GM18873 (cell line): Measurements from ENCODE around the gene SORCS2.
"Not testable (repeated sequence)": the region's sequence is repeated elsewhere in the genome, so short reads cannot be mapped to it uniquely, and the experiment has no call there.

Source experiments
- ATAC-seq: cut with Tn5 transposase; IDR thresholded peaks from one replicate; pipeline ENCODE4 v1.9.1; 2021; ENCODE audit warnings: mild to moderate bottlenecking, moderate library complexity, moderate number of reproducible peaks; ENCODE audit not compliant: unreplicated experiment, low FRiP score

Gene SORCS2

DNA sequence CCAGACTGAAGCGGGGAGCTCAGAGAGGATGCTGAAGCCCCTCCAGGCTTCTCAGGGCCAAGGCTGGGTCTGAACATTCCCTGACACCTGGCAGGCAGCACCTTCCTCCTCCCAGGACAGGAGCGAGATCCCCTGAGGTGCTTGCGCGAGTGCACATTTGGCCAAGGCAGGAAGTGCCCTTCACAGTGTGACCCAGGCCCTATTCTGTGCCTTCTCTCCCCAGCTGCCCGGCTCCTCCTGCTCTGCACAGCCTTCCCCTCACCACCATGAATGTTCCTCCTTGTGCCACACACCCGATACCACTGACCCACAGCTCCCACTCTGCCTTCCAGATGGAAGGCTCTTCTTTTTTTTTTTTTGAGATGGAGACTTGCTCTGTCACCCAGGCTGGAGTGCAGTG, 259.5 kb downstream of the SORCS2 start:
- ATAC-seq = no peak

DNA sequence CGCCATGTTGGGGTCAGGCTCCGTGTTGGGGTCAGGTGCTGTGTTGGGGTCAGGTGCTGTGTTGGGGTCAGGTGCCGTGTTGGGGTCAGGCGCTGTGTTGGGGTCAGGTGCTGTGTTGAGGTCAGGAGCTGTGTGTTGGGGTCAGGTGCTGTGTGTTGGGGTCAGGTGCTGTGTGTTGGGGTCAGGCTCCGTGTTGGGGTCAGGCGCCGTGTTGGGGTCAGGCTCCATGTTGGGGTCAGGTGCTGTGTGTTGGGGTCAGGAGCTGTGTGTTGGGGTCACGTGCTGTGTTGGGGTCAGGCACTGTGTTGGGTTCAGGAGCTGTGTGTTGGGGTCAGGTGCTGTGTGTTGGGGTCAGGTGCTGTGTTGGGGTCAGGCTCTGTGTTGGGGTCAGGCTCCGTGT, 260.5 kb downstream of the SORCS2 start:
- not testable (repeated sequence) for ATAC-seq

DNA sequence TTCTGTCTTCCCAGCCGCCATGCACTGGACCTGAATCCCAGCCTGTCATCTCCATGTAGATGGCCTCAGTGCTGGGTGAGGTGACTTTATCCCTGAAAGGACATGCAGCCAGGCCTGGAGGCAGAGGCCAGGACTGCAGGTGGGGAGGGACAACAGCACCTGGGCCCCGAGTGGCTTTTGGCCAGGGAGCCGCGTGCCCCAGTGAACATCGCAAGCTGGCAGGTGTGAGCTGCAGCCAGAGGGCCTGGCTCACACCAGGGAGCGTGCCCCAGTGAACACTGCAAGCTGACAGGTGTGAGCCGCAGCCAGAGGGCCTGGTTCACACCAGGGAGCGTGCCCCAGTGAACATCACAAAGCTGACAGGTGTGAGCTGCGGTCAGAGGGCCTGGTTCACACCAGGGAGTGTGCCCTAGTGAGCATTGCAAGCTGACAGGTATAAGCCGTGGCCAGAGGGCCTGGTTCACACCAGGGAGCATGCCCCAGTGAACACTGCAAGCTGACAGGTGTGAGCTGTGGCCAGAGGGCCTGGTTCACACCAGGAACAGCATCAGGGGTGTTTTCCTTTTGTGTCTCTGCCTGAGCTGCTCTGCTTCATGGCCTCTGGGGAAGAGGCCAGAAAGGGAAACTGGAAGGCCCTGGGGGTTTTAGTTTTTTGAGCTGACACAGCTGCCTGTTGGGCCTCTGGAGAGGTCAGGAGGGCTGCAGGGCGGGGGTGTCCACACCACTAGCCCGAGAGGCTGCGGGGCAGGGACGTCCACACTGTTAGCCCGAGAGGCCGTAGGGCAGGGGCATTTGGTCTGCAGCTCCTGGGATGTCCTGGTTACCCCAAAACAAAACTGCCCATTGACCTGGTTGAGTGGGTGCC, 265.1 kb downstream of the SORCS2 start:
- no peak for ATAC-seq

DNA sequence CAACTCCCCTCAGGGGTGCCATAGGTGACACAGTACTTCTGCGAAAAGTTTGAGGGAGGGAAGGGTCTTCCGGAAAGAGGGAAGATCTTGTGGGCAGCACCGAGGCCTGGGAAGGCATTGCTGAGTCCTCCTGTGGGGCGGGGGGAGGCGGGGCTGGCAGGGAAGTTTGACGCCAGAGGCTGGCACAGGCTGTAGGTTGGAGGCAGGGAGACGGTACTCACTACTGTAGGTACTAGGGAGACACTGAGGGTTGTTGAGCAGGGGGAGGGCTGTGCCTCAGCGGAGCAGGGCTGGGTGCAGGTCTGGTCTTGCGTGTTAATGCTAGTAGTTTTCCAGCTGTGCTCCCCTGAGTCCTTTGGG, 265.7 kb downstream of the SORCS2 start:
- ATAC-seq = no peak

DNA sequence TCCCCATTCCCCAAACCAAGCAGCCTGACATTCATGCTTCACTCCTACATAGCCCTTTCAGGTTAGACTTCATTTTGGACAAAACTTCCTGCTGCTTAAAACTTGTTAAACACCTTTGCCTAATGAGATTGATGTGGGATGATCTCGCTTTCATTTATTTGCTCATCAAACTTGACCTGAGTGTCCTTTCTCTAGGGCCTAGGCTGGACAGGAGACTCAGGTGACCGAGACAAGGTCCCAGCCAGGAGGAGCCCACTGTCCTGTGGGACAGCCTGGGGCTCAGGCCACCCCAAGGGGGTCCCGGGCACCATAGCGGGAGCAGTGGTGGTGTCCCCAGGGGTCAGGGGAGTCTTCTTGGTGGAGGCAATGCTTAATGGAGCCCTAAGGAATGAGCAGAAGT, 266.1 kb downstream of the SORCS2 start:
- no peak for ATAC-seq

DNA sequence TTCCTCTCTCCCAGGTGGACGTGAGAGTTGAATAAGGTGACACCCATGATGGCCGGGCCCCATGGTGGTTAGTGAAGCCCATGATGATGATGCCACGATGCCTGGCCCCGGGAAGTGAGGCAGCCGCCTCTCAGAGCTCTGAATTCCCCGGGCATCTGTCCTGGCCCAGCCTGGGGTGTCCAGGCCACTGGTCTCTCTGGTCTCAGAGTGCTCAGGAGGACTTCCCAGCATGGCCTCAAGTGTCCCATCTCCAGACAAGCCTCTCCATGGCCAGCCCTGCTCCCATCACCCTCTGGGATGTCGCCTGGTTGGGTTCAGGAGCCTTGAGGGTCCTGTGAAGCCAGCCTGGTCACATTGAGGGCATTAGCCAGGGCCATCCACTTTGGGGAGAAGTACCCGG, 267.1 kb downstream of the SORCS2 start:
- ATAC-seq = no peak

DNA sequence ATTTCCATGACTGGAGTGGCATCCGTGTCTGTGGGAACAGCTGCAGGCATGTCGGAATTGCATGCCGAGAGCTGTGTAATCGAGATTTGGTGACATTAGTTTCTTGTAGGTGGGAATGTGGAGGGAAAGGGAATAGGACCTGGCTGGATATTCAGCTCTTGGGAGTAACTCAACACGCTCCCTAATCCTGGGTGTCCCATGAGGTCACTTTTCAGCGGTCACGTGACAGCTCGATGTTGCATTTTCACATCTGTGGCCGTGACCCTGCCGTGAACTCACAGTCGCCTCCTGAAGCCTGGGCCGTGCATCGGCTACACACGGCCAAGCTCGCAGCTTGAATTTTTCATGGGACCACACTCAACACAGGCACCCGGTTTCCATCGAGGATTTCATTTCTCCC, 268.2 kb downstream of the SORCS2 start:
- ATAC-seq = no peak

DNA sequence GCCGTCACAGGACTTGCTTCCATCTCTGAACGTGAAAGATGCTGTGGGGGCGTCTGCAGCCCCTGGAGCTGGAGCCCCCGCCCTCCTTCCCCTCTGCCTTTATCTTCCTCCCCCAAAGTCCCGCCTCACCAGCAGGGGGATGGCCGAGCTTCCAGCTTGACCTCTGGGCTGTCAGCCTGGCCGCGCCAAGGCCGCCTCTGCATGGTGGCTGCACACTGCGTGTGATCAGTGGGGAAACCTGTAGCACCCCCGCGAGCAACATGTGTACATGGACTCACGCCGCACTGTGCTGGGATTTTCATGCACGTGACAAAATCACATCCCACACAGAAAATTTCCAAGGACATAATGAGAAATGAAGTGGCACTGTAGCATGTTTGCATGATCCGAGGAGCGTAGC, 268.9 kb downstream of the SORCS2 start:
- no peak for ATAC-seq

DNA sequence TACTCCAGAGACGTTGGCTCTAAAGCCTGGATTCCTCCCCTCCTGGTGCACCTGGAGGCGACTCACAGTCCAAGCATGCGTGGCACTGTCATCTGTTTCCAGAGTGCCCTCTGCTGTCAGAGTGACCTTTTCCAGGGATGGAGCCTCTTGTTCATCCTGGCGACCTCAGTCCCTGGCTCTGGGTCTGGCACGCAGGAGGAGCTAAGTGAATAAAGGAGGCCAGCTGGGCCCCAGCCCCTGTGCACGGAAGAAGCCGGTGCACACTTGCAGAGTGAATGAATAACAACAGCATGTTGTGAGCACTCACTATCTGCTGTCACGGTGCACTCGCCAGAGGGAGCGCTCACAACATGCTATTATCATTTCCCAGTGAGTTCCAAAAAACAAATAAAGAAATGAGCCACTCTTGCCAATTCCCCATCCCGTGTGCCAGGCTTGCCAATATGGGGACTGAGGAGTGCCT, 270.2 kb downstream of the SORCS2 start:
- no peak for ATAC-seq

DNA sequence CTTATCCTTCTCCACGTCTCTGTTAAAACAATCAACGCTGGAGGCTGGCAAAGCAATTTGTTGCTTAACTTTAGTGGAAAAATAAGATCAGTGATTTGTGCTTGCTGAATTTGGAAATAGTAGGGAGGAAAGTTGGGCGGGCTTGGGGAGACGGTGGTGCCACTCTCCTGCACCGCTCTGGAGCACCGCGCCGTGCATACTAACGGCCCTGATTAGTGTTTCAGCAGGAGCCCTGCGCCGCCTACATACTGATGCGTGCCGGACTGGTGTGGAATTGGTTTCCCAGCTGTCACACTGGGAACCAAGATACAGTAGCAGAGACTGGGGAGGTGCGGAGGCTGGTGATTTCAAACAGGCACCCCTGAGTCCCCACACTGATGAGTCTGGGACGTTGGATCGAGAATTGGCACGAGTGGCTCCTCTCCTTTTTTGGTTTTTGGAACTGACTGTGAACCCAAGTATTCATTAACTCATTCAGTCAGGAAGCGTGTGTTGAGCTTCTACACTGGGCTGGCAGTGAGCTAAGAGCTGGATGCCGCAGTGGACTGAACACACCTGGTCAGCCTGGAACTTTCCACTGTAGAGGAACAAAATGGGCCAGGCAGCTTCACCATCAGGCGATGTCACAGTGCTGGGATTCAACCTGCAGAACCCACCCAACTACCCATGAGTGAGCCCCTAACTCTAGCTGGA, 271.4 kb downstream of the SORCS2 start:
- ATAC-seq = no peak

DNA sequence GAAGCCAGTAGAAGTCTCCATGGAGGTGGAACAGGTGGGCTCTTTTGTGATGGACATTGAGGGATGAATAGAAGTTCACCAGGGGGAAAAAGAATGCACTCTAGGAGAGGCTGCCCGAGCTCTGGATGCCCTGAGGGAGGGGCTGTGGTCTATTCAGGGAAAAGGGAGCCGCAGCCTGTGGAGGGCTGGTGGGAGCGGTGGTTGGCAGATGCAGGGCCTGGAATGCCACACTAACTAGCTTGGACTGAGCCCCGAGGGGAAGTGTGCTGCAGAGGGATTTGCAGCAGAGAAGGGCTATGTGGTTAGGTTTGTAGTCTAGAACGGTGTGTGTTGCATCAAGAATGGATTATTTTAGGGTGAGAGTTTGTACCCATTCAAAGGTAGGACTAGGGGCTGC, 271.9 kb downstream of the SORCS2 start:
- ATAC-seq = no peak

DNA sequence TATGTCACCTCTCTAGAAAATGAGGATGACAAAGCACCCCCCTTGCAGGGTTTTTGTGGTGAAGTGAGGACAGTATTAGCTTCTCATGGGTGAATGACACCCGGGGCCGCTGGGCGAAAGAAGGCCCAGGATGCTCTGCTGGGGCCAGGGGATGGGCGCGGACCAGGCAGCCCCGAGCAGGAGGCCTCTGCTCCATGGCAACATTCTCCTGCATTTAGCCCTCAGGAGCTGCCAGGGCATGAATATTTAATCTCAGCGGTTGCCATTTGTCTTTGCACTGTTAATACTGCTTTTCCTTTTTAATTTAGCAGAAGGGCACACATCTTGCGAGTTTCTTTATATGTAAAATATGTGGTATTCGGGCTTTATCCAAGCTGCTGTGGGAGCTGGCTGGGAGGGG, 272.7 kb downstream of the SORCS2 start:
- no peak for ATAC-seq

DNA sequence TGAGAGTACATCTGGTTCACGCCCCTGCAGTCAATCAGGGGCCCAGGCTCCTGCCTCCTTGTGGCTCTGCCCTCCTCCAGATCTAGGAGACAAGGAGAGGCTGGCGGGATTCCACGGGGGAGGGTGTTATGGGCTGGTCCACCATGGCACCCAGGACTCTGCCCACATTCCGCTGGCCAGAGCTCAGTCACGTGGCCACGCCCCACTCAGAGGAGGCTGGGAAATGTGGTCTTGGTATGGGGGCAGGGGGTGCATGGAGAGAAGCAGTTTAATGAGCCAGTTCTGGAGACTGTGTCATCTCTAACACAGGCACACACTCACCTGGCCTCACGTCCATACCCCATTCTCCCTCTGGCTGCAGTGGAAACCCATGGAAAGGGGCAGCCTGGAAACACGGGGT, 273.9 kb downstream of the SORCS2 start:
- ATAC-seq = no peak

DNA sequence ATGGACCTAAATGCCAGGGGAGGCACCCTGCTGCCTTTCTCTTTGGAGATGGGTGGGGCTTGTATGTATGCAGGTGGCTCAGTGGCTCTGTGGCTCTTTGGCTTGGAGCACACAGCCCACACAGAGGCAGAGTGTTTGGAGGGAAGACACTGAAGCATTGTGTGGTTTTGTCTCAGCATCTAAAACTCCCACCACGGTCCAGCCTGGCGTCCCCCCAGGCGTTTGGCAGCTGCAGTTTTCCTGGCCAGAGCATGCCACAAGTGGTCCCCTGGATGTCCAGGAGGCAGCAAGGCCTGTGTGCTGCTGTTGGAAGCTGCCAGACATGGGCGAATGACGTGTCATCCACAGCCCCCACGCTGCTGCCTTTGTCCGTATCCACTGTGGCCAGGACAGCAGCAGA, 274.6 kb downstream of the SORCS2 start:
- ATAC-seq = no peak

DNA sequence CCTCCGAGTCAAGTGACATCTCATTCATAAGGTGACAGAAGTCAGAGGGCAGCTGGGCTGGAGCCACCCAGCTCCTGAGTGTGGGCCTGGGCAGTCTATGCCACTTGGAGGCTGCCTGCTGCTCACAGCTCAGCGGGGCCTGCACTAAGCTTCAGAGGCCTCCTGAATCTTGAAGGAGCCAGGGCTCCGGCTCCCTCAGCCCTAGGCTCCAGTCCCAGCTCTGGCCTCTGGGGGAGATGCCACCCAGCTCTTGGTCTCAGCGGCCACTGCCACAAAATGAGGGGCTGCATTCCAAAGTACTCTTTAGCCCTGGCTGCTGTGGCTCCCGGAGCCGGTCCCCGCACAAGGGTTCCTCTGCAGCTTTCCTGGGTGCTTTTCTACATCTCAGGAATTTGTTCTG, 275.1 kb downstream of the SORCS2 start:
- no peak for ATAC-seq

DNA sequence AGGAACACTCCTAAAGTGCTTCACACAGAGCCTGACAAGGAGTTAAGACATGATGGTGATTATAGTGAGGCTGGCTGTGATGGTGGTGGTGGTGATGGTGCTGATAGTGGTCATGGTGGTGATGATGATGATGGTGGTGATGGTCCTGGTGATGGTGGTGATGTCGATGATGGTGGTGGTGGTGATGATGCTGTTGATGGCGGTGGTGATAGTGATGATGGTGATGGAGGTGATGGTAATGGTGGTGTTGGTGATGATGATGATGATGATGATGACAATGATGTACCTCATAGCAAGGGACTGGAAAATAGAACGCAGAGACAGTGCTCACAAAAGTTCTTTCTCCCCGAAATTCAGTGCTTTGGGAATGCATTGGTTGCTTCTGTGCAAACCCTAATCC, 276.7 kb downstream of the SORCS2 start:
- ATAC-seq = no peak

DNA sequence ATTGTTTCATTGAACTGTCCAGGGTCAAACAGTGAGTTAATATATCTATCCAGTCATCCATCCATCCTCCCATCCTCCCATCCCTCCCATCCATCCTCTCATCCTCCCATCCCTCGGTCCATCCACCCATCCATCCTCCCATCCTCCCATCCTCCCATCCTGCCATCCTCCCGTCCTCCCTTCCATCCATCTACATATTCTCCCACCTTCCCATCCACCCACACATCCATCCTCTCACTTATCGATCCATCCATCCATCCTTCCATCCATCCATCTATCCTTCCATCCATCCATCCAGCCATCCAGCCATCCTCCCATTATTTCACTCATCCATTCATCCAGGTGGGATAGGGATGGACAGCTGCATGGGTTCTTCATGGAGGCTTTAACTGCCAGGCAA, 277.8 kb downstream of the SORCS2 start:
- ATAC-seq = no peak

DNA sequence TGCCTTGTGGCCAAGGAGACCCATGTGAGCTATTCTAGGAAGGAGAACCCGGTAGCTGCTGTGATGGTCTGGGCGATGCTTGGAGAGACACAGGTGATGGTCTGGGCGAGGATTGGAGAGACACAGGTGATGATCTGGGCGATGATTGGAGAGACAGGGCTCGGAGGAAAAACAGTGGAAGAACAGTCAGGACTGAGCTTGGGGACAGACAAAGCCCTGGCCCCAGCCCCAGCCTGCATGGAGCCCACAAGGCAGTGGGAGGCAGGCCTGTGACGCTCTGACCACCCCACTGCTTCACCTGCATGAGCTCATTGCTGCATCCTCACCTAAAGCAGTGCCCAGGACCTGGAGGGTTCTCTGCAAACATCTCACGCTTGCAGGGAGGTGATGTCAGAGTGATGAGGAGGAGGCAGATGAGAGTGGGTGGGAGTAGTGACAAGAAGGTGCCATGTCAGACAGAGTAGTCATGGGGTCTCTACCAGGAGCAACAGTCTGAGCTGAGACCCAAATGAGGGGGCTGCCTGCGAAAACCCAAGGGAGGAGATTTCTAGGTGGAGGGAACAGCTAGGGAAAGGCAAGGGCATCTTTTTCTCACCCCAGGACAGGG, 278.3 kb downstream of the SORCS2 start:
- ATAC-seq = no peak

DNA sequence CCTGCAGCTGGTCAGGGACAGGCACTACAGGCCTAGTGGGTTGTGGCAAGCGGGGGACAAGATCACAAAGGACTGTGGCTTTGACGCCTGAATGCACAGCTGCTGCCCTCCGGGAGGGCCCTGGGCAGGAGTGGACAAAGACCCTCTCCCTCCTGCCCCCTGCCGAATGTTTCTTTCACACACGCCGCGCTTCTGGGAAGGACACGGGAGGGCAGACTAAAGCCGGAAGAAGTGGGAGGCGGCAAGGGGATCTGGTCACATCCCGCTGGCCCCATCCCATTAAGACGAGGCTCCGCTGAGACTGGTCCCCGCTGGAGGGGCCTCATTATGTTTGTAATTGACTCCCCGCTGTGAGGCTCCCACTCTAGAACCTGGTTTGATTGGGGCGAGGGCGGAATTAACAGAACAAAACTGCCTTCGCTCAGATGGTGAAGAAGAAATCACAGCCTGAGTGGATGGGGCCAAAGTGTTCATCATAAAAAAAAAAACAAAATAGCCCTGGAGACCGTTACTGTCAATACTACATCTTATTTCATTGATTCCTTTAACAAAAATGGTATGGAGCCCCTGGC, 280.2 kb downstream of the SORCS2 start:
- ATAC-seq = no peak

DNA sequence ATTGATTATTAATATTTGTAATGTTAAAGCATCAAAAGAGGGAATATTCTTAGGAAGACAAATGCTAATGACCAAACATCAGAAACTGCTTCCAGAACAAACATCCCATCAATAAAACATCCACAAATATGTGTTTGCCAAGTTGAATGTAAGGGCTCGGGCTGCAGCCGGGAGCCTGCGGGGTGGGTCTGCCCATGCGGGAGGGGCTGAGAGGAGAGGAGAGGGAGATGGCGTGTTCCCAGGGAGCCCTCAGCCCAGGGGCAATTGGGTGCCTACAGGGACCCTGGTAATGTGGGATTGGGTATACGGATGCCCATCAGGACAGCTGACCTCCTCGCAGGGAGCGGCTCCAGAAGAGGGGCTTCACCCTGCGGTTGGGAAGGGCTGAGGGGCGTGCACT, 280.7 kb downstream of the SORCS2 start:
- no peak for ATAC-seq

DNA sequence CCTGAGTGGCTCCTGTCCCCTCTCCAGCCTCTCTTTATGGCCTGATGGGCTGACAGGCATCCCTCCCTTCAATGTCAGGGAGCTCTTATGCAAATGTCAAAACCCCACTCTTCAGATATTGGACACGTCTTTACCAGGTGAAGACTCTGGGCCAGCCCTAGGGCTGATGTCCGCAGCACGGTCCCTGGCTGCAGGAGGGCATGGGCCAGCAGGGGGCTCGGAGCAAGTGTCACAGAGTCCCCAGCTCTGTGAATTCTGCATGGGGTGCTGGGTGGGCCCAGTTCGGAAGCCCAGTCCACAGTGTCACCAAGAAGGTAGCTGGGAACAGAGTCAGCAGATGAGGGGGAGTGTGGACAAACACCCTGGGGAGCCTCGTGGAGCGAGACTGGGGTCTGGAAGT, 282.0 kb downstream of the SORCS2 start:
- no peak for ATAC-seq
